ENCODE measurements around the gene ECE1.

The ECE1 gene

DNA sequence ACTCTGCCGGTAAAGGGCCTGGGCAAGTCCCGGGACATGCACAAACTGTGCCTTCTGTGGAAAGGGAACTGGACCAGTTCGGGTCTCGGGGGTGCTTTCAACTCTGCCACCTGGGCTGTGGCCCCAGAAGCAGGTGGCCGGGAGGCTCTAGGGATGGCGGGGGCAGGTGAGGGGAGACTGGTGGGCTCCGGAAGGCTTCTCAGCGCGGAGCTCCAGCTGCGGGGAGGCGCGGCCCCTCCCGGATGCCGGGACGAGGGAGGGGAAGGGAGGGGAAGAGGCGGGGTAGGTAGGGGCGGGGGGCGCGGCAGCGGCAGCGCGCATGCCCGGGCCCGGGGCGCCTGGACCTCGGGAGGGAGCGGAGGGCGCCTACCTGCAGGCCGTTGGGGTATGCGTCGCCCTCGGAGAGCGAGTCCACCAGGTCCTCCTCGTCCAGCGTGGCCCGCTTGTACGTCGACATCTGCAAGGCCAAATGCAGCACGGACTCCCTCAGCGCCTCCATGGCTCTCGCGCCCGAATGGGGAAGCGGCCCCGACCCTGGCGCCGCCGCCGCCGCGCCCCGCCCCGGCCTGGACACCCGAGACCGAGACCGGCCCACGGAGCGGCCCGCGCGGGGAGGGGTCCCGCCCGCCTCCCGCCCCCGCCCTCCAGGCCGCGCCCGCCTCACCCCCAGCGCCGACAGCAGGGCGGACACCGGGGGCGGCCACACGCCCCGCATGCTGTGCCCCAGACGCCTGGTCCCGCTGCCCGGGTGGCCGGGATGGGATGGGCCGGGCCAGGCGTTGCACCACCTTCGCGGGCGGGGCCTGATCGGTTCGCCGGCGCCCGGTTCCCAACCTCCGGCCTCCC lies at the start of gene ECE1:
TSS of gene ECE1 (minus strand) at position 764 of the 846 bp plus-strand sequence. CDS start at position 715, 49 bp downstream.
- no peak for DNase-seq (ENCODE audit: low read depth)

GRCh38 chr1:21339356-21340229 lies 49.3 kb upstream of the ECE1 start:
- DNase-seq (ENCODE audit: low read depth): no peak

- DNase-seq (ENCODE audit: low read depth): peak; percentile 52
Observed at GRCh38 chr1:21338573-21339355, 48.5 kb upstream of the ECE1 start.

- DNase-seq (ENCODE audit: low read depth): peak; percentile 77
Observed at GRCh38 chr1:21337928-21338572, 47.8 kb upstream of the ECE1 start.

DNA sequence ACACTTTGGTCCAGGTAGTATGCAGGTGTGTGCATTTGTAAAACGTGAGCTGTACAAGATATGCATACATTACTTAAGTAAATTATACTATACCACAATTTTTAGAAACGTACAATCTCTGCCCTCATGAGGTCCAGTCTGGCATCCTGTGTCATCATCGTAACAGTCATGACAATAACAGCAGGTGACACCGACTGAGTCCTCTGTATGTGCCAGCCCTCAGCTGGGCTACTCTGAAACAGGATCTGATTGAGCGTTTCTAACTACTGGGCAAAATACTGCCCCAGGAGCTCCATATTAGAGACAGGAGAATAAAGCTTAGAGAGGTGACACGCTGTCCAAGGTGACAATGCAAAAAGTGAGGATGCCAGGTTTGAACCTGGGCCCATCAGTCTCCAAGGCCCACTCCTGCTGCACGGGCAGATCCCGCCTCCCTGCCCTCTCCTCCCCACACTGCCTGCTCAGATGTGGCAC lies 47.2 kb upstream of the ECE1 start:
- DNase-seq (ENCODE audit: low read depth): no peak

- DNase-seq (ENCODE audit: low read depth): no peak
Observed at GRCh38 chr1:21337010-21337437, 46.8 kb upstream of the ECE1 start.

GRCh38 chr1:21335750-21336224 lies 45.5 kb upstream of the ECE1 start:
- DNase-seq (ENCODE audit: low read depth): no peak

- DNase-seq (ENCODE audit: low read depth): no peak
Observed at GRCh38 chr1:21335088-21335691, 44.9 kb upstream of the ECE1 start.

DNA sequence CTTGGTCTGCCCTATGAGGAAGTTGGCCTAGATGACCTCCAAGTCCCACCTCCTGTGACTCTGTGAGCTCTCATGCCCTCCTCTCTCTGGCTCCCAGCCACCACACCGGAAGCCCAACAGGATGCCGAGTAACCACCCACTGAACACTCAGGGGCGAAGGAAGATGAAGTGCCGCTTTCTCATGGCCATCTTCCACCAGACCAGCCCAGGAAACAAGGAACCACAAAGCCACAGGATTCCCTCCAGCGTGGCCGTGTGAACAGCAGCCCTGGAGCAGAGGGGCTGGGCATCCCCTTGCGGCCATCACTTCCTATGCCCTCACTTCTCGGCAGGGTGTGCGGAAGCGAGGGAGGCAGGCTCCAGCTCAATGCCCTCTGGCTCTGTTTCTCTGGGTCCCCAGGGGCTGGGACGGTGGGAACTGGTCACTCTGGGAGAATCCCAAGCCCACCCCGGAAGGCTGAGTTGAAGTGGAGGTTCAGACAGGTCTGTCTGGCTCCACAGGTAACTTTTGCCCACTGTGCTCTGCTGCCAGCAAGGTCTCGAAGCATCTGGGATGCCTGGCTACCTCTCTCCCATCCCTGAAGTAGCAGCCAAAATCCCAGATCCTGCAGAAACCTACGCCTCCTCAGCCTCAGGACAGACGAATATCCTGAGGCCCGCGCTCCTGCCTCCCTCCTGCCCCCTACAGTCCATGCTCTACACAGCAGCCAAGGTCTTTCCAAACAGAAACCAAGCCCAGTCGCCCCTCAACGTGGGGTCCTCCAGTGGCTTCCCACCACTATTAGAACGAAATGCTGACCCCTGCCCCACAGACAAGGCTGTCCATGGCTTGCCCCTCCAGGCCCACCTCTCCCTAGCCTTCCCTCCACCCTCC lies 44.2 kb upstream of the ECE1 start:
- DNase-seq (ENCODE audit: low read depth): peak; percentile 92

DNA sequence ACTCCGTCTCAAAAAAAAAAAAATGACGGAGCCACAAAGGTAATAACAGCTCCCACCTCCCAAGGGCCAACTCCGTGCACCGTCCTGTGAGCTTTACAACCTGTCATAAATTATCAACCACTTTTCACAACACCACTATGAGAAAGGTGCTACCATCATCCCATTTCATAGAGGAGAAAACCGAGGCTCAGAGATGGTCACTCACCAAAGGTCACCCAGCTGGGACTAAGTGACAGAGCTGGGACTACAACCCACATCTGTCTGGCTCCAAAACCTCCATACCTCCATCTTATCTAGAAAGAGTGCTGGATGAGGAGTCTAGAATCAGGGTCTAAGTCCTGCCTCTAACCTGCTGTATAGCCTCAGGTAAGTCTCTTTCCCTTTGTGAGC lies 43.6 kb upstream of the ECE1 start:
- no peak for DNase-seq (ENCODE audit: low read depth)

GRCh38 chr1:21332554-21333311 lies 42.5 kb upstream of the ECE1 start:
- no peak for DNase-seq (ENCODE audit: low read depth)

DNA sequence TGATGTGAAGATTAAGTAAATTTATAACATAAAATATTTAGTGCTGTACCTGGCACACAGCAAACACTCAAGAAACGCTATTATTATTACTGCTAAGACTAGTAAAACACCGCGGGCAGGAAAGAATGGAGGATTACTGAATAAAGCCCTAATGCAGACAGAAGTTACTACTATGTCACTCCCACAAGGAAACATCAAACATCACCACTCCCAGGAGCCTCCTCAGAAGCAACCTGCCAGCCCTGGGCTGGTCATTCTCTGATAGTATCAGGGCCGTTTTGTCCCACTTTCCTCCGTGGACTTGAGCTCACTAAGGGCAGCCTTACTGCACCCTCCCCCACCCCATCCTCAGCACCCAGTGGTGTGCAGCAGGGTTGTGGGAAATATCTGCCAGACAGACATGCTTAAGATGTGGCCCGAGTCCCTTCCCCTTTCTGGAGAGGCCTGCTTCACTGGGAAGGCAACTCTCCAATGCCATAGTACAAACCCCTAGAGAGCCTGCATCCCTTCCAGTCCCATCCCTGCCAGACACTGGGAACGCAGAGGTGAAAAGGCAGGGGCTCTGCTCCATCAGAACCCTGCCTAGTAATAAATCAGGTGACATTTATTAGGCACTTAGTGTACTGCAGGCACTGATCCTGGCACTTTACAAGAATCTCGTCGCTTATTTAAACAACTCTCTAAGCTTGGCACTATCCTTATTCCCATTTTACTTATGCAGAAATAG lies 41.7 kb upstream of the ECE1 start:
- DNase-seq (ENCODE audit: low read depth): no peak

DNA sequence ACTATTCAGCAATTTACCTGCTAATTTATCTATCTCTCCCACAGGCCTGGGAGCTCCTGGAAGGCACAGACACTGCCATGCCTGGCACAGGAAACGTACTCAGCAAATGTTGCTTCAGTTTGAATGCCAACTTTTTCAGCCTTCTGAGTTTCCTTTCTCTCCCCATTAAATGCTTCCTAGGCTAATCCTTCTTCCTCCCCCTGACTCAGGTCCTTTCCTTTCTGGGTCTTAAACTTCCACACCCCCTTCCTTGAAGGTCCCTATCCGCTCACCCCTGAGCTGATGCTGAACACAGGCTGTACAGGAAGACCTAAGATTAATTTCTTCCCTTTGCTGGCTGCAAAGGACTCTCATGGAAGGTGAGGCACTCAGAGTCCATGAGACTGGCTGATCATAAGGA lies 40.3 kb upstream of the ECE1 start:
- DNase-seq (ENCODE audit: low read depth): no peak

- DNase-seq (ENCODE audit: low read depth): no peak
Observed at GRCh38 chr1:21329209-21329844, 39.1 kb upstream of the ECE1 start.

DNA sequence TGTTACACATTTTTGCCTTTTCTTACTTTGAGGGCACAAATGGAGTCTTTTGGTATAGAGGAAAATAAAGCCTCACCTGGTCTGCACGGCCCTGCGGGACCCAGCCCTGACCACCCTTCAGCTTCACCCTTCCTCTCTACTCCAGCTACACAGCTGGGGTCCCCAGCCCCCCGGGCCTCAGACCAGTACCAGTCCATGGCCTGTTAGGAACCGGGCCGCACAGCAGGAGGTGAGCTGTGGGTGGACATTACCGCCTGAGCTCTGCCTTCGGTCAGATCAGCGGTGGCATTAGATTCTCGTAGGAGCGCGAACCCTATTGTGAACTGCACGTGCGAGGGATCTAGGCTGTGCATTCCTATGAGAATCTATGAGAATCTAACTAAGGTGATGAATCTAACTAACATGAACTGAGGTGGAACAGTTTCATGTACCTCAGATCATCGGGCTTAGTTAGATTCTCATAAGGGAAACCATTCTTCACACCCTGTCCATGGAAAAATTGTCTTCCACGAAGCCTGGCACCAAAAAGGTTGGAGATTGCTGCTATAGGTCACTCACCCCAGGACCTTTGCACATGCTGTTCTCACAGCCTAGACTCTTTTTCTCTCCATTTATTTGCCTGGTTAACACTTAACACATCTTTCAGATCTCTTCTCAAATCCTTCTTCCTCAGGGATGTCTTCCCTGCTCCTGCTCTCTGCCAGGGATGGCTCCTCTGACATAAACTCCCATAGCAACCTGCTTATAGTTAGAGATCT lies 37.5 kb upstream of the ECE1 start:
- no peak for DNase-seq (ENCODE audit: low read depth)

DNA sequence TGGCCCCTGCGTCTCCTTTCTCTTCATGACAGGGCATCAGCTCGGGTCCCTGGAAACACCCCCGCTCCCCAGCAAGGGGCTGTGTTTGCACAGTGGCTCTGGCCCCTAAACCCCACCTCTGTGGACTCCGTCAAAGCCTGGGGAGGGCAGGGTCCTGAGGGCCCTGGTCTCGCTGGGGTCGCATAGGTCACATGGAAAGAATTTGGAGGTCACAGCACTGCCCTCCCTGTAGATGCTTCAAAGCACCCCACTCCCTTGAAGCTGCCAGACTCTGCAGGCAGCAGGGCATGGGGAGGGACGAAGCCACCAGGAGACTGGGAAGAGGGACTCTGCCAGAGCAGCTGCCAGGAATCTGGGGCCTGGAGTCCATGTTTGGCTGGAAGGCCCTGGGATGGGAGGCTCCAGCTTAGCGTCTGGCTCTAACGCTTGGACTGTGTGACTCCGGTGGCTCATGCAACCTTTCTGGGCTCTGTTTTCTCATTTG lies 36.6 kb upstream of the ECE1 start:
- no peak for DNase-seq (ENCODE audit: low read depth)

GRCh38 chr1:21325731-21326387 lies 35.6 kb upstream of the ECE1 start:
- DNase-seq (ENCODE audit: low read depth): no peak

Measured in iris pigment epithelial cell (primary cell).